HG03159 (cell line): ENCODE results near the gene FOXP1.

Experiments
- ATAC-seq: cut with Tn5 transposase; IDR thresholded peaks from one replicate; pipeline ENCODE4 v1.9.1; 2021; ENCODE audit warnings: mild to moderate bottlenecking, moderate library complexity; ENCODE audit not compliant: unreplicated experiment

FOXP1 gene

GRCh38 chr3:71406972-71407810, 176.3 kb downstream of the FOXP1 start:
- no peak for ATAC-seq

- ATAC-seq = no peak
Observed at GRCh38 chr3:71402911-71403310, 180.6 kb downstream of the FOXP1 start.

GRCh38 chr3:71402280-71402679, 181.2 kb downstream of the FOXP1 start:
- ATAC-seq = no peak

- no peak for ATAC-seq
Observed at GRCh38 chr3:71401695-71402231, 181.8 kb downstream of the FOXP1 start.

GRCh38 chr3:71400986-71401451, 182.5 kb downstream of the FOXP1 start:
- ATAC-seq = no peak

- no peak for ATAC-seq
Observed at GRCh38 chr3:71399478-71399877, 184.1 kb downstream of the FOXP1 start.

GRCh38 chr3:71398157-71398836, 185.2 kb downstream of the FOXP1 start:
- no peak for ATAC-seq

GRCh38 chr3:71397726-71398125, 185.8 kb downstream of the FOXP1 start:
- ATAC-seq = no peak

- no peak for ATAC-seq
Observed at GRCh38 chr3:71397046-71397445, 186.5 kb downstream of the FOXP1 start.

- ATAC-seq = no peak
Observed at GRCh38 chr3:71395927-71396695, 187.4 kb downstream of the FOXP1 start.

GRCh38 chr3:71395470-71395869, 188.1 kb downstream of the FOXP1 start:
- ATAC-seq = no peak

GRCh38 chr3:71393745-71394144, 189.8 kb downstream of the FOXP1 start:
- no peak for ATAC-seq

- ATAC-seq = peak; percentile 42
Observed at GRCh38 chr3:71393093-71393492, 190.4 kb downstream of the FOXP1 start.

- ATAC-seq = peak; percentile 79
Observed at GRCh38 chr3:71392251-71392650, 191.3 kb downstream of the FOXP1 start.

- no peak for ATAC-seq
Observed at GRCh38 chr3:71391361-71391760, 192.2 kb downstream of the FOXP1 start.

- no peak for ATAC-seq
Observed at GRCh38 chr3:71389911-71390573, 193.5 kb downstream of the FOXP1 start.

GRCh38 chr3:71389191-71389590, 194.3 kb downstream of the FOXP1 start:
- ATAC-seq = no peak

GRCh38 chr3:71388535-71389120, 194.9 kb downstream of the FOXP1 start:
- ATAC-seq = no peak

GRCh38 chr3:71387586-71387985, 195.9 kb downstream of the FOXP1 start:
- no peak for ATAC-seq
